Panc1 (cell line): ENCODE data around the gene AFP. TPM values are rescaled to one million over a fixed set of nuclear protein-coding genes. Genes with fewer than 3 reads are reported as not detected.

Experiments used
- ATAC-seq: fragments of 200-7000 bp; cut with Tn5 transposase; 2 replicates; pipeline ENCODE4 v1.9.1; 2020; ENCODE audit warnings: mild to moderate bottlenecking, moderate library complexity
- BruUV-seq: library from RNA; stranded (reverse); fragments of 400-500 nt; replicated peaks from 2 replicates; lab custom pipeline; 2021; lab: Mats Ljungman, UMichigan
- CTCF ChIA-PET: fragments of 300-600 bp; sonication (Branson Sonifier 250); formaldehyde crosslinking; loops from one replicate; lab custom pipeline; 2022; ENCODE audit warnings: antibody characterized with exemption; lab: Charles Lee
- POLR2A ChIA-PET: fragments of 300-600 bp; sonication (Branson Sonifier 250); formaldehyde crosslinking; loops from one replicate; lab custom pipeline; 2022; ENCODE audit warnings: antibody characterized with exemption; lab: Charles Lee
- DNase-seq: peaks from one replicate; pipeline ENCODE4 v3.0.0-alpha.2; 2010; ENCODE audit warnings: low read depth, low spot score
- H3K27ac ChIP-seq: 2 replicates; pipeline ENCODE4 v1.5.1; 2011; ENCODE audit warnings: mild to moderate bottlenecking, low read length, inconsistent platforms
- H3K27me3 ChIP-seq: fragments of 200-500 bp; sonication (Bioruptor generic); 2 replicates; pipeline ENCODE4 v1.6.0; 2014; ENCODE audit warnings: low read length, inconsistent platforms; ENCODE audit not compliant: control insufficient read depth, insufficient read depth
- H3K36me3 ChIP-seq: fragments of 200-500 bp; sonication (Bioruptor generic); 2 replicates; pipeline ENCODE4 v1.5.1; 2014; ENCODE audit warnings: inconsistent platforms, mild to moderate bottlenecking, low read length, moderate library complexity; ENCODE audit not compliant: control insufficient read depth, insufficient read depth
- H3K4me1 ChIP-seq: 2 replicates; pipeline ENCODE4 v1.5.1; 2011; ENCODE audit warnings: inconsistent platforms, mild to moderate bottlenecking, low read length, moderate library complexity; ENCODE audit not compliant: control insufficient read depth, insufficient read depth
- H3K4me3 ChIP-seq, 2 experiments: 2 replicates each; pipeline ENCODE4 v1.5.1; 2011 to 2012; ENCODE audit warnings: low read depth in 2 of 2, low read length in 2 of 2, mild to moderate bottlenecking in 2 of 2, inconsistent platforms in 1 of 2, moderate library complexity in 1 of 2
- H3K9me3 ChIP-seq: fragments of 200-500 bp; sonication (Bioruptor generic); 2 replicates; pipeline ENCODE4 v1.5.1; 2014; ENCODE audit warnings: low read depth, mild to moderate bottlenecking, inconsistent platforms, low read length, moderate library complexity; ENCODE audit not compliant: control insufficient read depth, insufficient read depth
- POLR2AphosphoS5 ChIP-seq: IDR thresholded peaks from 2 replicates; pipeline ENCODE4 v1.6.1; 2012; ENCODE audit warnings: mild to moderate bottlenecking, low read depth, low read length, moderate library complexity
- SIN3A ChIP-seq: IDR thresholded peaks from 2 replicates; pipeline ENCODE4 v1.6.1; 2012; ENCODE audit warnings: low read depth, mild to moderate bottlenecking, low read length, moderate library complexity, borderline replicate concordance; ENCODE audit not compliant: insufficient read depth
- TCF7L2 ChIP-seq: IDR thresholded peaks from 2 replicates; pipeline ENCODE4 v1.6.1; 2011; ENCODE audit warnings: mild to moderate bottlenecking, low read depth, low read length, inconsistent platforms
- in situ Hi-C: cut with HindIII; loops from 2 replicates; pipeline ENCODE4 v1.10.0; 2016; ENCODE audit warnings: low sequenced_read_pairs, low pct_unique_long_range_greater_than_20kb
- intact Hi-C: fragments of 100-400 bp; cut with micrococcal nuclease; formaldehyde crosslinking; loops from one replicate; pipeline ENCODE4 v1.10.0; 2022; ENCODE audit not compliant: unreplicated experiment
- total RNA-seq: library from RNA; stranded (reverse); gene quantifications from one replicate; pipeline ENCODE4 v1.2.1, GENCODE V29; 2021; ENCODE audit not compliant: unreplicated experiment
- TF ChIP-seq, protein P1 (sequence below): fragments of 450-650 bp; IDR thresholded peaks from 2 replicates; pipeline ENCODE4 v1.5.1; 2017; ENCODE audit warnings: mild to moderate bottlenecking
- TF ChIP-seq, protein P2 (sequence below), 2 experiments: IDR thresholded peaks; 2 replicates each; pipeline ENCODE4 v1.6.1; 2011 to 2012; ENCODE audit warnings: low read depth in 2 of 2, control low read depth in 1 of 2, low read length in 1 of 2, mild to moderate bottlenecking in 1 of 2, moderate library complexity in 1 of 2; ENCODE audit not compliant: insufficient read depth in 1 of 2

AFP gene
- total RNA-seq, 1 experiment from 2014 or later: 1.3 TPM

DNA sequence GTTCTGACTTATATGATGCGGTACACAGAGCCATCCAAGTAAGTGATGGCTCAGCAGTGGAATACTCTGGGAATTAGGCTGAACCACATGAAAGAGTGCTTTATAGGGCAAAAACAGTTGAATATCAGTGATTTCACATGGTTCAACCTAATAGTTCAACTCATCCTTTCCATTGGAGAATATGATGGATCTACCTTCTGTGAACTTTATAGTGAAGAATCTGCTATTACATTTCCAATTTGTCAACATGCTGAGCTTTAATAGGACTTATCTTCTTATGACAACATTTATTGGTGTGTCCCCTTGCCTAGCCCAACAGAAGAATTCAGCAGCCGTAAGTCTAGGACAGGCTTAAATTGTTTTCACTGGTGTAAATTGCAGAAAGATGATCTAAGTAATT, 15.4 kb upstream of the AFP start:
- no TSS peak for BruUV-seq
- Histone ChIP-seq H3K27ac (no peak overlapping the region), H3K27me3 (no peaks in the 10 kb centered on the region), H3K4me3 (no peak overlapping the region), H3K36me3 (no peaks in the 10 kb centered on the region), H3K9me3 (no peaks in the 10 kb centered on the region), H3K4me1 (no peaks in the 10 kb centered on the region)
- intact Hi-C loops (no loop called here), in situ Hi-C loops (no loop called here)
- TF ChIP-seq SIN3A: no peak
- TF ChIP-seq, protein P1, sequence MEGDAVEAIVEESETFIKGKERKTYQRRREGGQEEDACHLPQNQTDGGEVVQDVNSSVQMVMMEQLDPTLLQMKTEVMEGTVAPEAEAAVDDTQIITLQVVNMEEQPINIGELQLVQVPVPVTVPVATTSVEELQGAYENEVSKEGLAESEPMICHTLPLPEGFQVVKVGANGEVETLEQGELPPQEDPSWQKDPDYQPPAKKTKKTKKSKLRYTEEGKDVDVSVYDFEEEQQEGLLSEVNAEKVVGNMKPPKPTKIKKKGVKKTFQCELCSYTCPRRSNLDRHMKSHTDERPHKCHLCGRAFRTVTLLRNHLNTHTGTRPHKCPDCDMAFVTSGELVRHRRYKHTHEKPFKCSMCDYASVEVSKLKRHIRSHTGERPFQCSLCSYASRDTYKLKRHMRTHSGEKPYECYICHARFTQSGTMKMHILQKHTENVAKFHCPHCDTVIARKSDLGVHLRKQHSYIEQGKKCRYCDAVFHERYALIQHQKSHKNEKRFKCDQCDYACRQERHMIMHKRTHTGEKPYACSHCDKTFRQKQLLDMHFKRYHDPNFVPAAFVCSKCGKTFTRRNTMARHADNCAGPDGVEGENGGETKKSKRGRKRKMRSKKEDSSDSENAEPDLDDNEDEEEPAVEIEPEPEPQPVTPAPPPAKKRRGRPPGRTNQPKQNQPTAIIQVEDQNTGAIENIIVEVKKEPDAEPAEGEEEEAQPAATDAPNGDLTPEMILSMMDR: no peak
- no peak for TF ChIP-seq TCF7L2
- TF ChIP-seq, protein P2, sequence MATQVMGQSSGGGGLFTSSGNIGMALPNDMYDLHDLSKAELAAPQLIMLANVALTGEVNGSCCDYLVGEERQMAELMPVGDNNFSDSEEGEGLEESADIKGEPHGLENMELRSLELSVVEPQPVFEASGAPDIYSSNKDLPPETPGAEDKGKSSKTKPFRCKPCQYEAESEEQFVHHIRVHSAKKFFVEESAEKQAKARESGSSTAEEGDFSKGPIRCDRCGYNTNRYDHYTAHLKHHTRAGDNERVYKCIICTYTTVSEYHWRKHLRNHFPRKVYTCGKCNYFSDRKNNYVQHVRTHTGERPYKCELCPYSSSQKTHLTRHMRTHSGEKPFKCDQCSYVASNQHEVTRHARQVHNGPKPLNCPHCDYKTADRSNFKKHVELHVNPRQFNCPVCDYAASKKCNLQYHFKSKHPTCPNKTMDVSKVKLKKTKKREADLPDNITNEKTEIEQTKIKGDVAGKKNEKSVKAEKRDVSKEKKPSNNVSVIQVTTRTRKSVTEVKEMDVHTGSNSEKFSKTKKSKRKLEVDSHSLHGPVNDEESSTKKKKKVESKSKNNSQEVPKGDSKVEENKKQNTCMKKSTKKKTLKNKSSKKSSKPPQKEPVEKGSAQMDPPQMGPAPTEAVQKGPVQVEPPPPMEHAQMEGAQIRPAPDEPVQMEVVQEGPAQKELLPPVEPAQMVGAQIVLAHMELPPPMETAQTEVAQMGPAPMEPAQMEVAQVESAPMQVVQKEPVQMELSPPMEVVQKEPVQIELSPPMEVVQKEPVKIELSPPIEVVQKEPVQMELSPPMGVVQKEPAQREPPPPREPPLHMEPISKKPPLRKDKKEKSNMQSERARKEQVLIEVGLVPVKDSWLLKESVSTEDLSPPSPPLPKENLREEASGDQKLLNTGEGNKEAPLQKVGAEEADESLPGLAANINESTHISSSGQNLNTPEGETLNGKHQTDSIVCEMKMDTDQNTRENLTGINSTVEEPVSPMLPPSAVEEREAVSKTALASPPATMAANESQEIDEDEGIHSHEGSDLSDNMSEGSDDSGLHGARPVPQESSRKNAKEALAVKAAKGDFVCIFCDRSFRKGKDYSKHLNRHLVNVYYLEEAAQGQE (IDR thresholded peaks at IDR 0.05; ENCODE audit: insufficient read depth in 1 of 2, low read depth in 2 of 2, low read length in 1 of 2): no peak
- TF ChIP-seq POLR2AphosphoS5: no peak
- CTCF ChIA-PET: no interaction called here
- no peak for DNase-seq
- no peak for ATAC-seq
- POLR2A ChIA-PET: no interaction called here

DNA sequence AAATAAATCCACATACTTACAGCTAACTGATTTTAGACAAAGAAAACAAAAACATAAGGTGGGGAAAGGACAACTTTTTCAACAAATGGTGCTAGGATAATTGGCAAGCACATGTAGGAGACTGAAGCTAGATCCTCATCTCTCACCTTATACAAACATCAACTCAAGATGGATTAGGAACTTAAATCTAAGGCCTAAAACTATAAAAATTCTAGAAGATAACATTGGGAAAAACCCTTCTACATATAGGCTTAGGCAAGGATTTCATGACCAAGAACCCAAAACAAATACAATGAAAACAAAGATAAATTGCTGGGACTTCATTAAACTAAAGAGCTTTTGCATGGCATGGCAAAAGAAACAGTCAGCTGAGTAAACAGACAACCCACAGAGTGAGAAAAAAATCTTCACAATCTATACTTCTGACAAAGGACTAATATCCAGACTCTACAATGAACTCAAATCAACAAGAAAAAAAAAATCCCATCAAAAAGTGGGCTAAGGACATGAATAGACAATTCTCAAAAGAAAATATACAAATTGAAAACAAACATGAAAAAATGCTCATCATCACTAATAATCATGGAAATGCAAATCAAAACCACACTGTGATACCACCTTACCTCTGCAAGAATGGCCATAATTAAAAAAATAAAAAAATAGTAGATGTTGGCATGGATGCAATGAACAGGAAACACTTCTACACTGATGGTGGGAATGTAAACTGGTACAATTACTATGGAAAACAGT, 14.1 kb upstream of the AFP start:
- ATAC-seq: no peak
- no peak overlapping the region for H3K4me3 ChIP-seq
- CTCF ChIA-PET: no interaction called here
- TF ChIP-seq TCF7L2 (no peak), SIN3A (no peak), POLR2AphosphoS5 (no peak)
- no peaks in the 10 kb centered on the region for H3K4me1 ChIP-seq
- BruUV-seq: no TSS peak
- in situ Hi-C loops (no loop called here), intact Hi-C loops (no loop called here)
- POLR2A ChIA-PET: no interaction called here
- no peaks in the 10 kb centered on the region for H3K27me3 ChIP-seq
- DNase-seq: no peak
- H3K27ac ChIP-seq: no peak overlapping the region
- H3K9me3 ChIP-seq: no peaks in the 10 kb centered on the region
- H3K36me3 ChIP-seq: no peaks in the 10 kb centered on the region

DNA sequence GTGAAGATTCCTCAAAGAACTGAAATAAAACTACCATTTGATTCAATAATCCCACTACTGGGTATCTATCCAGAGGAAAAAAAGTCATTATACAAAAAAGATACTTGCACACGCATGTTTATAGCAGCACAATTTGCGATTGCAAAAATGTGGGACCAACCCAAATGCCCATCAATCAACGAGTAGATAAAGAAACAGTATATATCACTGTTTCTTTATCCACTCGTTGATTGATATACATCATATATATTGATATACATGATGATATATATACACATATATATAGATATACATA, 13.6 kb upstream of the AFP start:
- ChIA-PET POLR2A (no interaction called here), CTCF (no interaction called here)
- ATAC-seq (no peak), DNase-seq (no peak)
- H3K36me3 ChIP-seq: no peaks in the 10 kb centered on the region
- no peaks in the 10 kb centered on the region for H3K27me3 ChIP-seq
- H3K9me3 ChIP-seq: no peaks in the 10 kb centered on the region
- no TSS peak for BruUV-seq
- H3K4me3 ChIP-seq: no peak overlapping the region
- H3K27ac ChIP-seq: no peak overlapping the region
- no peaks in the 10 kb centered on the region for H3K4me1 ChIP-seq
- TF ChIP-seq, protein P1: no peak
- no peak for TF ChIP-seq POLR2AphosphoS5
- TF ChIP-seq, protein P2 (IDR thresholded peaks at IDR 0.05; ENCODE audit: insufficient read depth in 1 of 2, low read depth in 2 of 2, low read length in 1 of 2): no peak
- TF ChIP-seq SIN3A: no peak
- intact Hi-C loops: no loop called here
- in situ Hi-C loops: no loop called here
